PFSK-1 (cell line): ENCODE measurements around the gene PHF19.

Experiments used
- FOXP2 ChIP-seq: optimal IDR thresholded peaks from 2 replicates; pipeline ENCODE3; 2011; ENCODE audit warnings: borderline replicate concordance, control low read depth, inconsistent platforms; ENCODE audit not compliant: insufficient read depth; ENCODE audit errors: extremely low read length, extremely low read depth
- POLR2AphosphoS5 ChIP-seq: IDR thresholded peaks from 2 replicates; pipeline ENCODE4 v1.6.1; 2012; ENCODE audit warnings: low read depth, mild to moderate bottlenecking, control low read depth, low read length, moderate library complexity
- SIN3A ChIP-seq: IDR thresholded peaks from 2 replicates; pipeline ENCODE4 v1.6.1; 2012; ENCODE audit warnings: mild to moderate bottlenecking, low read length, moderate library complexity, borderline replicate concordance; ENCODE audit not compliant: insufficient read depth
- TAF1 ChIP-seq: IDR thresholded peaks from 2 replicates; pipeline ENCODE4 v1.6.1; 2012; ENCODE audit warnings: low read length, control low read depth, borderline replicate concordance; ENCODE audit not compliant: insufficient read depth
- TF ChIP-seq, protein P1 (sequence below), 2 experiments: IDR thresholded peaks; 2 replicates each; pipeline versions ENCODE4 v1.6.1 to v1.8.0; 2011 to 2012; ENCODE audit warnings: low read depth in 2 of 2, low read length in 2 of 2, control low read depth in 1 of 2, inconsistent platforms in 1 of 2, mild to moderate bottlenecking in 1 of 2, moderate library complexity in 1 of 2; ENCODE audit not compliant: insufficient read depth in 1 of 2

The PHF19 gene

DNA sequence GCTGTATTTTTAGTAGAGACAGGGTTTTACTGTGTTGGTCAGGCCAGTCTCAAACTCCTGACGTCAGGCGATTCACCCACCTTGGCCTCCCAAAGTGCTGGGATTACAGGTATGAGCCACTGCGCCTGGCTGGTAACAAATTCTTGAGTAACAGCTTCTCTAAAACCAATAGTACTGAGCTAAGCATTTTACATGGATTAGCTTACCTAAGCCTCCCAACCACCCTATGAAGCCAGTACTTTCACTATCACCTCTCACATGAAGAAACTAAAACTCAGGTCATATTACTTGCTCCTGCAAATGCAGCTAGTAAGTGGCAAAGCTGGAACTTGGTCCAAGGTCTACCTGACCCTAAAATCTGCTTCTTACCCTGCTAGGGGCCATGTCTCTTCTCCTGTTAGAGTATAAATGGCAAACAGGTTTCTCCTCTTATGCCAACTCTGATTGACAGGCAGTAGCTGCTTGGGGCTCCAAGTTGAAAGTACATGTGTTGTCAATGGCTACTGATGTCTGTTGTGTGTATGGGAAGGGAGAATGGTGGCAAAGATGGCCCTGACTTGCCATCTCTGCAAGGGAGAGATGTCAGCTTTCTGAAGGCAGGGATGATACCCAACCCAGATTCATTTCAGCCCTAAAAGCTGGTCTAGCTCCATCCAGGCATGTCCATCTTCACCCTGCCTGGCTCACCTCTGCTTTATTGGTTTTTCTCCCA, 4.0 kb downstream of the PHF19 start:
- TF ChIP-seq, protein P1, sequence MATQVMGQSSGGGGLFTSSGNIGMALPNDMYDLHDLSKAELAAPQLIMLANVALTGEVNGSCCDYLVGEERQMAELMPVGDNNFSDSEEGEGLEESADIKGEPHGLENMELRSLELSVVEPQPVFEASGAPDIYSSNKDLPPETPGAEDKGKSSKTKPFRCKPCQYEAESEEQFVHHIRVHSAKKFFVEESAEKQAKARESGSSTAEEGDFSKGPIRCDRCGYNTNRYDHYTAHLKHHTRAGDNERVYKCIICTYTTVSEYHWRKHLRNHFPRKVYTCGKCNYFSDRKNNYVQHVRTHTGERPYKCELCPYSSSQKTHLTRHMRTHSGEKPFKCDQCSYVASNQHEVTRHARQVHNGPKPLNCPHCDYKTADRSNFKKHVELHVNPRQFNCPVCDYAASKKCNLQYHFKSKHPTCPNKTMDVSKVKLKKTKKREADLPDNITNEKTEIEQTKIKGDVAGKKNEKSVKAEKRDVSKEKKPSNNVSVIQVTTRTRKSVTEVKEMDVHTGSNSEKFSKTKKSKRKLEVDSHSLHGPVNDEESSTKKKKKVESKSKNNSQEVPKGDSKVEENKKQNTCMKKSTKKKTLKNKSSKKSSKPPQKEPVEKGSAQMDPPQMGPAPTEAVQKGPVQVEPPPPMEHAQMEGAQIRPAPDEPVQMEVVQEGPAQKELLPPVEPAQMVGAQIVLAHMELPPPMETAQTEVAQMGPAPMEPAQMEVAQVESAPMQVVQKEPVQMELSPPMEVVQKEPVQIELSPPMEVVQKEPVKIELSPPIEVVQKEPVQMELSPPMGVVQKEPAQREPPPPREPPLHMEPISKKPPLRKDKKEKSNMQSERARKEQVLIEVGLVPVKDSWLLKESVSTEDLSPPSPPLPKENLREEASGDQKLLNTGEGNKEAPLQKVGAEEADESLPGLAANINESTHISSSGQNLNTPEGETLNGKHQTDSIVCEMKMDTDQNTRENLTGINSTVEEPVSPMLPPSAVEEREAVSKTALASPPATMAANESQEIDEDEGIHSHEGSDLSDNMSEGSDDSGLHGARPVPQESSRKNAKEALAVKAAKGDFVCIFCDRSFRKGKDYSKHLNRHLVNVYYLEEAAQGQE (IDR thresholded peaks at IDR 0.05; ENCODE audit: insufficient read depth in 1 of 2, low read depth in 2 of 2, low read length in 2 of 2), result no peak
- no peak for TF ChIP-seq FOXP2
- no peak for TF ChIP-seq SIN3A
- no peak for TF ChIP-seq POLR2AphosphoS5
- TF ChIP-seq TAF1, result no peak

DNA sequence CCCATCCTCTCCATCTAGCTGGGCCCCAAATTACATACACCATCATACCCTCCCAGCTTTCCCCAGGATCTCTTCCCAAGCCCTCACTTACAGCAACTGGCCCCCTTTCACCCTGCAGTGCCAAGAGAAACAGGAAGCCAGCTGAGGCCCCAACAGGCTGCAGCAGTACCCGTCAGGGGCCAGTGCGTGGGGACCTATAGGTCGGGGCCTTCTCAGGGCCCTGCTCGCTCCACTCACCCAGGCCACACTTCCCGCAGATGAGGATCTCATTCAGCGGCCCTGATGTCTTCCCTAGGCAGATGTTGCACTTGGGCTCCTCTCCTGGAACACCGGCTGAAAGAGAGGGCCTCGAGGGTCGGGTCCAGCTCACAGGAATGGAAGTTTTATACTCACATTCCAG, 6.8 kb downstream of the PHF19 start:
- no peak for TF ChIP-seq POLR2AphosphoS5

DNA sequence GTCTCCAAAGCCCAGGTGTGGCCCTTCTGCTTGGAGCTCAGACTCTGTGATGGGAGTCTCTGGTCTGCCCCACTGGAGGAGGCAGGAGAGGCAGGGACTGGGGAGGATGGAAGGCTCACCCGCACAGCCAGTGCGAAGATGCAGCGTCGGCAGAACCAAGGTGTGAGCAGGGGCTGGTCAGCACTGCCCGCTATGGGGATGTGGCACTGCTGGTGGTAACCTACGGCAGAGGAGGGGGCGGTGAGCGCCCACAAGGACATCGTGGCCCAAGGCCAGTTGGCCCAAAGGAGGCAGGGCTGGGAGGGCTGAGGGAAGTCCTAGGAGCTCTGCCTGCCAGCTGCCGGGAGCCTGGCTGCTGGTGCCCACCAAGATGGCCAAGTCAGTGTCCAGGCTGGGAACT, 7.3 kb downstream of the PHF19 start:
- no peak for TF ChIP-seq SIN3A
- TF ChIP-seq FOXP2, result no peak
- TF ChIP-seq, protein P1 (IDR thresholded peaks at IDR 0.05; ENCODE audit: insufficient read depth in 1 of 2, low read depth in 2 of 2, low read length in 2 of 2), result no peak
- no peak for TF ChIP-seq POLR2AphosphoS5
- no peak for TF ChIP-seq TAF1

DNA sequence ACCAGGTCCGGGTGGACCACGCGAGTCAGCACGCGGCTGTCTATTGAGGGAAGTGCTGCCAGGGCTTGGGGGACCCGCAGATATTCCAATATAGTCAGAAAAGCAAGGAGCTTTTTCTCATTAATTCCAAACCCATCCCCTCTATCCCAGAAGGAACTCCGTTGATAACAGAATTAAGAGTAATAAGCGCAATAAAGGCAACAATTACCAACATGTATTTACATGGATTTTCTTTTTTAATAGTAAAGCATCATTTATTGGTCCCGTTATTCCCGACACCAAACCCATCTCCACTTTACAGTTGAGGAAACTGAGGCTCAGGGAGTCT, 7.7 kb downstream of the PHF19 start:
- no peak for TF ChIP-seq SIN3A
- TF ChIP-seq, protein P1 (IDR thresholded peaks at IDR 0.05; ENCODE audit: insufficient read depth in 1 of 2, low read depth in 2 of 2, low read length in 2 of 2), result no peak
- TF ChIP-seq TAF1, result no peak
- no peak for TF ChIP-seq POLR2AphosphoS5
- no peak for TF ChIP-seq FOXP2

DNA sequence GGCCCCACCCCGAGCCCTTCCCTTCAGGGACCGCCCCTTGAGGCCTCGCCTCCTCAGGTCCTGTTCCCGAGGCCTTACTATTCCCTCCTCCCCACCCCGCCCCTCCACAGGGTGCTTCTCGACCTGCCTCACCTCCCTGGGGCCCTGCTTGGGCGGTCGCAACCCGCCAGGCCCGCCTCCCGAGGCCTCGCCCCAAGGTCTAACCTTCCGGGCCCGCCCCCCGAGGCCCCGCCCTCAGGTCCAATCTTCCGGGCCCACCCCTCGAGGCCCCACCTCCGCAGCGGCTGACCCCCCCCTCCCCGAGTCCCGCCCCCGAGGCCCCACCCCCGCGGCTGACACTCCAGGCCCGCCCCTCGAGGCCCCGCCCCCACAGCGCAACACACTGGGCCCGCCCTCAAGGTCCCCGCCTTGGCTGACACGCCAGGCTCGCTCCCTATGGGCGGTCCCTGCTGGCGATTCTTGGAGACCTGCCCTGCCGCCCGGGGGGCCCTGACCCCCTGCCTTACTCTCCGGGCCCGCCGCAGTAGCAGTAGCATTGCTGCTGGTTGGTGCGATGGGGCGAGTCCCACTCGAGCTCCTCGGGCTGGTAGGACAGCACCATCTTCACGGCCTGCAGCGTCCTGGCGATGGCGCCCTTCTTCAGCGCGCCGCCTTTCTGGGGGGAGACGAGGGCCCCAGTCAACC, 8.2 kb downstream of the PHF19 start:
- TF ChIP-seq, protein P1 (IDR thresholded peaks at IDR 0.05; ENCODE audit: insufficient read depth in 1 of 2, low read depth in 2 of 2, low read length in 2 of 2), result no peak
- TF ChIP-seq TAF1 (no peak), POLR2AphosphoS5 (no peak), FOXP2 (no peak), SIN3A (no peak)
